ENCODE results near the gene FAM9A. TPM values are rescaled to one million over a fixed set of nuclear protein-coding genes. Genes with fewer than 3 reads are reported as not detected.
"Not testable (repeated sequence)": the region's sequence is repeated elsewhere in the genome, so short reads cannot be mapped to it uniquely, and the experiment has no call there.

Gene FAM9A
- total RNA-seq, 2 donors from 2014 or later = not detected

- Histone ChIP-seq H3K36me3 (no peaks in the 10 kb centered on the region), H3K9me3 (no peaks in the 10 kb centered on the region), H3K27me3 (no peaks in the 10 kb centered on the region), H3K4me3 (no peak overlapping the region), H3K27ac (no peak overlapping the region), H3K4me1 (no peaks in the 10 kb centered on the region)
- DNase-seq (ENCODE audit: low spot score) = no peak
- TF ChIP-seq CTCF (IDR thresholded peaks at IDR 0.05) = no peak
Observed at GRCh38 chrX:8782595-8782994, 18.6 kb downstream of the FAM9A start.

DNA sequence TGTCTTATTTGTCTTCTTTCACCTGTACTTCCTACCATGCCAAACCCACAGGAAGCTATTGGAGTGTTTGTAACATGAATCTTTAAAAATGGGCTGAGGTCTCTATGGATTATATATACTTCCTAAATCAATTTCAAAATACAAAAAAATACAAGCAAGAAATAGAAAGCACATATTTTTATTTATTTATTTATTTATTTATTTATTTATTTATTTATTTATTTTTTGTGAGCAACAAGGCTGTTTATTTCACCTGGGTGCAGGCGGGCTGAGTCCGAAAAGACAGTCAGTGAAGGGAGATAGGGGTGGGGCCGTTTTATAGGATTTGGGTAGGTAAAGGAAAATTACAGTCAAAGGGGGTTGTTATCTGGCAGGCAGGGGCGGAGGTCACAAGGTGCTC lies 19.3 kb downstream of the FAM9A start:
- not testable (repeated sequence) for H3K4me1 ChIP-seq; H3K27me3 ChIP-seq; H3K9me3 ChIP-seq; H3K36me3 ChIP-seq; H3K27ac ChIP-seq; DNase-seq (ENCODE audit: low spot score); H3K4me3 ChIP-seq

DNA sequence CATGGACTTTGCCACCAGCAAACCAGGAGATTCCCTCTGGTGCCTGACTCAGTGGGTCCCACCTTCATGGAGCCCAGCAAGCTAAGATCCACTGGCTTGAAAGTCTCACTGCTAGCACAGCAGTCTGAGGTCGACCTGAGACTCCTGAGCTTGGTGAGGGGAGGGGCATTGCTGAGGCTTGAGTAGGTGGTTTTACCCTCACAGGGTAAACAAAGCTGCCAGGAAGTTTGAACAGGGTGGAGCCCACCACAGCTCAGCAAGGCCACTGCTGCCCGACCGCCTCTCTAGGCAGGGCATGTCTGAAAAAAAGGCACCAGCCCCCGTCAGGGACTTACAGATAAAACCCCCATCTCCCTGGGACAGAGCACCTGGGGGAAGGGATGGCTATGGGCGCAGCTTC lies 28.1 kb downstream of the FAM9A start:
- no peaks in the 10 kb centered on the region for H3K4me1 ChIP-seq
- no peak for DNase-seq (ENCODE audit: low spot score)
- H3K27ac ChIP-seq = no peak overlapping the region
- H3K9me3 ChIP-seq = no peaks in the 10 kb centered on the region
- no peak for TF ChIP-seq CTCF (IDR thresholded peaks at IDR 0.05)
- no peak overlapping the region for H3K4me3 ChIP-seq
- H3K27me3 ChIP-seq = peaks cover 0 to 4% of the 10 kb centered on the region in 2 donors
- no peaks in the 10 kb centered on the region for H3K36me3 ChIP-seq

DNA sequence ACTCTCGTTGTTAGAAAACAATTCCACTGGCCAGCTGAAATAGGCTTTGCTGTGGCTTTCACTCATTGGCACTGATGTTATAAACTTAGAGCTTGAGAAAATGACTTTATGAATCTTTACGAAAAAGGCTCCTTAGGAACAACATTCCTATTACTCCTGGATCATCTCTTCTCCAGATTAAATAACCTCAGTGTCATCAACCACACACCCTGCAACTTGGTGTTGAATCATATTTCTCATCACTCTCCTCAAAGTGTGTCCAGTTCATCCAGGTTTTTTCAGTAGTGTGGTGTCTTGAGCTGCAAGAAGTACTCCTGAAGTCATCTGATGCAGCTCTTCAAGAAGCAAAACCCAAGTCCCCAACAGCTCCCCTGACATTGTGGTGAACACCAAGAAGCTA lies 41.2 kb downstream of the FAM9A start:
- Histone ChIP-seq H3K9me3 (no peaks in the 10 kb centered on the region), H3K36me3 (no peaks in the 10 kb centered on the region), H3K4me1 (no peaks in the 10 kb centered on the region), H3K4me3 (no peak overlapping the region), H3K27ac (no peak overlapping the region), H3K27me3 (no peaks in the 10 kb centered on the region)
- DNase-seq (ENCODE audit: low spot score) = no peak
- no peak for TF ChIP-seq CTCF (IDR thresholded peaks at IDR 0.05)

DNA sequence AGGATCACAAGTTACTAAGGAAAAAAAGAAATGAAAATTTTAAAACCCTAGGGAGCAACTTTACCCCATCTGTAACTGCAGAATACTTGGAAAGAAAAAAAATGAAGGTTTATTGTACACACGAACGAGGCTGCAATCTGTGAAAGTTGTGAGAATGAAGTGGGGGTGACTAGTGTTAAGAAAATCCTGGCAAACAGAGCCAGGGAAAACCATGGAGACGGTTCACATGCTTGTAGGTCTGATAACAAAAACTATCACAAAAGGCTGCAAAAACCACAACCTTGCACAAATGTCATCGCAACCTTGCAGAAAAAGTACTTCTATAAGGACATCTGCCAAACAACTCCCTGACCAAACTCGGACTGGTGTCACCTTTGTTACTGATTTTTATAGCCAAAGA lies 42.5 kb downstream of the FAM9A start:
- H3K27ac ChIP-seq; H3K9me3 ChIP-seq; DNase-seq (ENCODE audit: low spot score); H3K4me3 ChIP-seq; H3K4me1 ChIP-seq; H3K36me3 ChIP-seq; H3K27me3 ChIP-seq: not testable (repeated sequence)

DNA sequence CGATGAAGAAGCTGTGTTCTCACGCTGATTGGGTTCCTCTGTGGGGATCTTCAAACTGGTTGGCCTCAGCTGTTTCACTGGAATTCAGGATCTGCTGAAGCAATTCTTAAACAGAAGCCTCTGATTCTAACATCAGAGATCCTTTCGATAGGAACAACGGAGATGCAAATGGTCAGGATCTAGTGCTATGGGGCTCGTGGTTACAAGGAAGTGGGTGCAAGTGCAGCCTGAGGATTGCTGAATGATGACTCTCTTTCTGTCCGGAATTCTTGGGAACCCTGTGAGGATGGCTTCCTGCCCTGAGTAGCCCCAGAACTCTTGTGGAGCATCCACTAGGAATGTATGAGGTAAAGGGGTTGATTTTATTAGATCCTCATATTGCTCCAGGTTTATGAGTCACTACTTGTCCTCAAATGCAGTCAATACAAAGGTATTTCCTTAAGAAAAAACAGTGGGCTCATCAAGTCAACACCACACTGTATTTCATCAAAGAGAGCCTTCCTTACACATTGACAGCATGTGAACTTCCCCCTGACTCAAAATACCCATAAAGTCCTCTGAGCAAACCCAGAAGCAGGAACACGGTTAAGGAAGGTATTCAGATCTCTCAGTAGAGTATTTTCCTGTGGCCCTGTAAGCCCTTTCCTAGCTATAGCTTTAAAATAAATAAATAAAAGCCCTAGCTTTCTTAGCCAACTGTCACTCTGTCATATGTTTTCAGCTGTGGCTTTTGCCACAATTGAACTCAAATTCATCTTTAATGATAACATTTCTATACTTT lies 43.4 kb downstream of the FAM9A start:
- DNase-seq (ENCODE audit: low spot score); H3K36me3 ChIP-seq: not testable (repeated sequence)

DNA sequence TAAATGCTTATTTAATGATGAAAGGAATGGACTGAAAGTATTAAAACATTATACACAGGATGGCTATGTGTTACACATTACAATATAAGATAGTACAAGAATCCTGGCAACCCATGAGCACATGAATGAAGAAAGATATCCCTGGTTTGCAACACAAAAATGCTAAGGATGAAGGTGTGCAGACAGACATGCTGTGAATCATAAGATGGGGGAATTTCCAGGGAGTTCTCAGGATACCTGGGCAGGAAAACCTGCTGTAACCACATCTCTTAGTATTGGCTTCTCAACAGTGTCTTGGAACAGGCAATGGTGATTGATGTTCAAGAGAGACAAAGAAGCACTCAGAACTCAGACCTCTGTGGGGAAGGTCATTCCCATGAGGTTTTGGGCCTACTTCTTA lies 45.4 kb downstream of the FAM9A start:
- Histone ChIP-seq H3K4me3 (no peak overlapping the region), H3K27ac (no peak overlapping the region), H3K36me3 (no peaks in the 10 kb centered on the region), H3K27me3 (no peaks in the 10 kb centered on the region), H3K9me3 (no peaks in the 10 kb centered on the region), H3K4me1 (no peaks in the 10 kb centered on the region)
- TF ChIP-seq CTCF (IDR thresholded peaks at IDR 0.05) = no peak
- DNase-seq (ENCODE audit: low spot score) = no peak

More for the DNA sequence above, 43.4 kb downstream of the FAM9A start:
- not testable (repeated sequence) for H3K27ac ChIP-seq, H3K4me3 ChIP-seq, H3K9me3 ChIP-seq, H3K27me3 ChIP-seq, H3K4me1 ChIP-seq
